Mesothelial cell of epicardium (in vitro differentiated cells): ENCODE data around the gene PKNOX1. TPM values are rescaled to one million over a fixed set of nuclear protein-coding genes. Genes with fewer than 3 reads are reported as not detected.
"Not testable (repeated sequence)": the region's sequence is repeated elsewhere in the genome, so short reads cannot be mapped to it uniquely, and the experiment has no call there.

Source experiments
- DNase-seq, 2 experiments: peaks; one replicate each; pipeline ENCODE4 v3.0.0; 2021; ENCODE audit warnings: low spot score in 2 of 2; ENCODE audit not compliant: unreplicated experiment in 2 of 2
- H3K27ac Mint-ChIP-seq: 2 replicates; pipeline ENCODE4 v1.8.0; 2021; ENCODE audit warnings: mixed read lengths
- H3K27me3 Mint-ChIP-seq: 2 replicates; pipeline ENCODE4 v1.8.0; 2021; ENCODE audit warnings: low read depth, mixed read lengths
- H3K36me3 Mint-ChIP-seq: 2 replicates; pipeline ENCODE4 v1.8.0; 2021; ENCODE audit warnings: mixed read lengths
- H3K4me1 Mint-ChIP-seq: 2 replicates; pipeline ENCODE4 v1.8.0; 2021; ENCODE audit warnings: mixed read lengths
- H3K4me3 Mint-ChIP-seq: 2 replicates; pipeline ENCODE4 v1.8.0; 2021; ENCODE audit warnings: mild to moderate bottlenecking, moderate library complexity, mixed read lengths
- H3K9me3 Mint-ChIP-seq: 2 replicates; pipeline ENCODE4 v1.8.0; 2021; ENCODE audit warnings: mixed read lengths
- total RNA-seq: library from RNA; stranded (reverse); gene quantifications from 3 replicates; pipeline ENCODE4 v1.2.1, GENCODE V29; 2021
- TF ChIP-seq, protein P1 (sequence below): fragments of 200-600 bp; sonication (generic); IDR thresholded peaks from one replicate; pipeline ENCODE4 v1.5.0; 2021; ENCODE audit warnings: antibody characterized with exemption; ENCODE audit not compliant: unreplicated experiment

PKNOX1 gene
- total RNA-seq, 1 donor from 2014 or later = 31.9 TPM

DNA sequence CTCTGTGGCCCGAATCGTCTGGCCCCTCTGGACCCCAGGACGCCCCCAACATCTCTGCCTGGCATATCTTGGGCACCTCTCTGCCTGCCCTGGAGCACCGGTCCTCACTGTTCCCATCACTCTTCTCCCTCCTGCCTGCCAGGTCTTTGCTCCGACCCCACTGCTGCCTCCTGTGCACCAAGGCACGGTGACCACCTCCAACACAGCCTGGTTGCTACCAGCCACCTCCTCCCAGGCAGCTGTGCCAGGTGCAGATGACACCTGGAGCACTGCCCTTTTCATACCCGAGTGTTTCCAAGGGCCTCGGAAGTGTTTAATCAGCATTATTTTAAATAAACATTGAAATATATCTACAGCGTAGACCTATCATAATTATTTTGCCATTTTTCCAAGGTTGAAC, 31.3 kb downstream of the PKNOX1 start:
- no peak for DNase-seq
- no peak overlapping the region for H3K27ac Mint-ChIP-seq
- no peaks in the 10 kb centered on the region for H3K9me3 Mint-ChIP-seq
- peaks cover 13% of the 10 kb centered on the region for H3K4me1 Mint-ChIP-seq
- TF ChIP-seq, protein P1, sequence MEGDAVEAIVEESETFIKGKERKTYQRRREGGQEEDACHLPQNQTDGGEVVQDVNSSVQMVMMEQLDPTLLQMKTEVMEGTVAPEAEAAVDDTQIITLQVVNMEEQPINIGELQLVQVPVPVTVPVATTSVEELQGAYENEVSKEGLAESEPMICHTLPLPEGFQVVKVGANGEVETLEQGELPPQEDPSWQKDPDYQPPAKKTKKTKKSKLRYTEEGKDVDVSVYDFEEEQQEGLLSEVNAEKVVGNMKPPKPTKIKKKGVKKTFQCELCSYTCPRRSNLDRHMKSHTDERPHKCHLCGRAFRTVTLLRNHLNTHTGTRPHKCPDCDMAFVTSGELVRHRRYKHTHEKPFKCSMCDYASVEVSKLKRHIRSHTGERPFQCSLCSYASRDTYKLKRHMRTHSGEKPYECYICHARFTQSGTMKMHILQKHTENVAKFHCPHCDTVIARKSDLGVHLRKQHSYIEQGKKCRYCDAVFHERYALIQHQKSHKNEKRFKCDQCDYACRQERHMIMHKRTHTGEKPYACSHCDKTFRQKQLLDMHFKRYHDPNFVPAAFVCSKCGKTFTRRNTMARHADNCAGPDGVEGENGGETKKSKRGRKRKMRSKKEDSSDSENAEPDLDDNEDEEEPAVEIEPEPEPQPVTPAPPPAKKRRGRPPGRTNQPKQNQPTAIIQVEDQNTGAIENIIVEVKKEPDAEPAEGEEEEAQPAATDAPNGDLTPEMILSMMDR = no peak
- H3K36me3 Mint-ChIP-seq = peaks cover 26% of the 10 kb centered on the region
- H3K4me3 Mint-ChIP-seq = no peak overlapping the region
- H3K27me3 Mint-ChIP-seq = no peaks in the 10 kb centered on the region

GRCh38 chr21:43006051-43006873, 31.9 kb downstream of the PKNOX1 start:
- DNase-seq, H3K27me3 Mint-ChIP-seq, H3K4me3 Mint-ChIP-seq, H3K9me3 Mint-ChIP-seq: not testable (repeated sequence)
- Mint-ChIP-seq H3K36me3 (peaks cover 27% of the 10 kb centered on the region), H3K27ac (peak overlapping the region; percentile 15), H3K4me1 (peaks cover 13% of the 10 kb centered on the region)

GRCh38 chr21:43006874-43007208, 32.5 kb downstream of the PKNOX1 start:
- peak overlapping the region; percentile 15 for H3K27ac Mint-ChIP-seq
- no peak overlapping the region for H3K4me3 Mint-ChIP-seq
- peaks cover 31% of the 10 kb centered on the region for H3K36me3 Mint-ChIP-seq
- H3K9me3 Mint-ChIP-seq = no peaks in the 10 kb centered on the region
- DNase-seq = no peak
- H3K4me1 Mint-ChIP-seq = peaks cover 11% of the 10 kb centered on the region
- H3K27me3 Mint-ChIP-seq = no peaks in the 10 kb centered on the region
- TF ChIP-seq, protein P1 = no peak

- no peaks in the 10 kb centered on the region for H3K4me1 Mint-ChIP-seq
- H3K27ac Mint-ChIP-seq = no peak overlapping the region
- H3K36me3 Mint-ChIP-seq = peaks cover 51% of the 10 kb centered on the region
- no peaks in the 10 kb centered on the region for H3K9me3 Mint-ChIP-seq
- no peaks in the 10 kb centered on the region for H3K27me3 Mint-ChIP-seq
- no peak overlapping the region for H3K4me3 Mint-ChIP-seq
- TF ChIP-seq, protein P1 = no peak
- no peak for DNase-seq
Measured at GRCh38 chr21:43012596-43012995, 38.2 kb downstream of the PKNOX1 start.

DNA sequence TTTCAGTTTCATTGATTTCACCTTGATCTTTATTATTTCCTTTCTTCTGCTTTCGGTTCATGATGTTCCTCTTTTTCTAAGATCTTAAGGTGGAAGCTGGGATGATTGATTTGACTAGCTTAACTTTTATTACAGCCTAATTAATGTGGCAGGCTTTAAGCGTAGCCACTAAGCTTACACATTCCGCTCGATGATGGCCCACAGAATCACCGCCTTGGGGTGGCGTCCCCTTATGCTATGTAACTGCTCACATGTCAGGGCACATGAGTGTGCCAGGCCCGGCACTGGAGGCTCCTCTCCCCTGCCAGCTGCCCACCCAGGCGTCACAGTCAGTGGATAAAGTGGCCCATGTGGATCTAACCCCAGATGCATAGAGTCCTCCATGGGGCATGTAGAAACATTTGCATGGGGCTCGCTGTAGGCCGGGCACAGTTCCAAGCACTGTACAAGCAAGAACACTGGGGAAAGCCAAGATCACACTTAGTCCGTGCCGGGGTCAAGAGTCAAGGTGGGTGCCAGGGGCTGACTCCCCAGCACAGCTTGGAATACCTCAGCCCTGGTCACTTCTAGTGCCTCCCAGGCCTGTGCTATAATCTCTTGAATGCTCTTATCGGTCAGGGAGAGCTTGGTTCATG, 41.7 kb downstream of the PKNOX1 start:
- Mint-ChIP-seq H3K27ac (no peak overlapping the region), H3K27me3 (no peaks in the 10 kb centered on the region), H3K4me3 (no peak overlapping the region), H3K36me3 (peaks cover 40% of the 10 kb centered on the region), H3K9me3 (no peaks in the 10 kb centered on the region), H3K4me1 (no peaks in the 10 kb centered on the region)
- no peak for DNase-seq
- TF ChIP-seq, protein P1 = no peak

- Mint-ChIP-seq H3K27me3 (no peaks in the 10 kb centered on the region), H3K4me1 (no peaks in the 10 kb centered on the region), H3K4me3 (no peak overlapping the region), H3K36me3 (peaks cover 41% of the 10 kb centered on the region), H3K27ac (no peak overlapping the region), H3K9me3 (no peaks in the 10 kb centered on the region)
- TF ChIP-seq, protein P1 = no peak
- DNase-seq = no peak
Measured at GRCh38 chr21:43016728-43017127, 42.4 kb downstream of the PKNOX1 start.
